ENCODE data around the gene RGS18. TPM values are rescaled to one million over a fixed set of nuclear protein-coding genes. Genes with fewer than 3 reads are reported as not detected.

Gene RGS18
- total and polyA plus RNA-seq, 2 of the 4 experiments (the other 2 are of a cell fraction) = 0.09 to 0.18 TPM

GRCh38 chr1:192126030-192126619 lies 32.1 kb upstream of the RGS18 start:
- Histone ChIP-seq H3K56ac (ENCODE audit: extremely low read depth, insufficient read depth, low read length) (no peak overlapping the region), H2AFZ (replicated peaks; ENCODE audit: low read length, poor library complexity) (no peak overlapping the region), H4K91ac (ENCODE audit: insufficient read depth, low read depth, low read length) (no peak overlapping the region), H2AK5ac (ENCODE audit: low read depth, low read length) (no peak overlapping the region), H3K18ac (ENCODE audit: low read depth, low read length) (no peak overlapping the region), H3K27ac (ENCODE audit: insufficient read depth, low read length) (no peak overlapping the region), H2BK15ac (ENCODE audit: low read depth, low read length) (no peak overlapping the region), H4K8ac (ENCODE audit: low read depth in 2 of 2, low read length in 2 of 2) (no peak overlapping the region), H4K5ac (ENCODE audit: low read depth, low read length) (no peak overlapping the region), H3K27me3 (ENCODE audit: control insufficient read depth, insufficient read depth, low read length) (no peaks in the 10 kb centered on the region), H3K79me1 (ENCODE audit: low read depth in 1 of 2, low read length in 2 of 2) (no peaks in the 10 kb centered on the region), H3K36me3 (ENCODE audit: control insufficient read depth, insufficient read depth, low read length) (no peaks in the 10 kb centered on the region), H3K4me2 (ENCODE audit: low read depth, low read length) (no peak overlapping the region), H2AK9ac (replicated peaks; ENCODE audit: low read depth, low read length, poor library complexity) (no peak overlapping the region), H3K4me3 (ENCODE audit: insufficient read depth, low read depth, low read length) (no peak overlapping the region), H2BK5ac (ENCODE audit: low read depth, low read length, poor library complexity, severe bottlenecking) (no peak overlapping the region), H2BK120ac (ENCODE audit: low read depth, low read length) (no peak overlapping the region), H2BK20ac (ENCODE audit: low read depth, low read length) (no peak overlapping the region), H3K4me1 (ENCODE audit: control insufficient read depth, insufficient read depth, low read length) (peaks cover 2% of the 10 kb centered on the region; the same call in 1 of the 2 replicates), H3K9ac (ENCODE audit: low read depth, low read length) (no peak overlapping the region), H3K4ac (ENCODE audit: low read depth, low read length) (no peak overlapping the region), H4K20me1 (ENCODE audit: insufficient read depth, low read length) (no peaks in the 10 kb centered on the region), H3K9me1 (ENCODE audit: insufficient read depth, low read length) (no peaks in the 10 kb centered on the region), H3K23ac (ENCODE audit: low read depth, low read length) (no peak overlapping the region), H3K14ac (replicated peaks; ENCODE audit: low read depth, low read length) (no peak overlapping the region), H3K9me3 (ENCODE audit: control insufficient read depth, insufficient read depth, low read length) (0 out of 2 replicates have a peak, but pooled peaks cover under 1% of the 10 kb centered on the region)
- CTCF ChIA-PET = no interaction called here
- DNase-seq = no peak
- TF ChIP-seq SMC3 (IDR thresholded peaks at IDR 0.05; ENCODE audit: low read depth, low read length) (no peak), MAFK (IDR thresholded peaks at IDR 0.05; ENCODE audit: low read depth, low read length) (peak; percentile 97)
- no peak for ATAC-seq (ENCODE audit: low read depth)
- dilution Hi-C loops (cut with HindIII; ENCODE audit: low sequenced_read_pairs, unreplicated experiment) (no loop called here), intact Hi-C loops (cut with micrococcal nuclease) (no loop called here), in situ Hi-C loops (cut with MboI; ENCODE audit: low sequenced_read_pairs) (no loop called here)
- WGBS, 2 experiments (ENCODE audit: extremely low coverage in 2 of 2, insufficient read length in 1 of 2) = no CpG with 5 or more reads among the region's 2 CpGs
- no TSS peak for BruUV-seq (replicated peaks)
- POLR2A ChIA-PET (ENCODE audit: unreplicated experiment) = no interaction called here

Data from IMR-90 (cell line).